Measurements from ENCODE around the gene FAM120C. TPM values are rescaled to one million over a fixed set of nuclear protein-coding genes. Genes with fewer than 3 reads are reported as not detected.

FAM120C gene
- total RNA-seq, 4 donors from 2014 or later = 5.0 to 9.2 (median 6.9) TPM

- Histone ChIP-seq H3K4me3 (no peak overlapping the region), H3K27me3 (no peaks in the 10 kb centered on the region), H3K27ac (no peak overlapping the region), H3K9me3 (no peaks in the 10 kb centered on the region), H3K36me3 (peaks cover 0 to 48% (median 0%) of the 10 kb centered on the region in 3 donors), H3K4me1 (no peaks in the 10 kb centered on the region)
- 57 to 100% methylated on average over 1 of the region's 2 CpGs for WGBS, 2 donors
- intact Hi-C loops (cut with DNase I) = no loop called here
- DNase-seq = no peak
- TF ChIP-seq POLR2A (IDR thresholded peaks at IDR 0.05) (no peak), CTCF (IDR thresholded peaks at IDR 0.05) (no peak)
Observed at GRCh38 chrX:54076903-54077302, 106.2 kb downstream of the FAM120C start.

- Histone ChIP-seq H3K27ac (no peak overlapping the region), H3K4me1 (no peaks in the 10 kb centered on the region), H3K36me3 (peaks cover 0 to 37% (median 0%) of the 10 kb centered on the region in 3 donors), H3K9me3 (no peaks in the 10 kb centered on the region), H3K4me3 (no peak overlapping the region), H3K27me3 (no peaks in the 10 kb centered on the region)
- WGBS, 2 donors = 84 to 96% methylated on average over 5 to 6 of the region's 6 CpGs
- DNase-seq = no peak
- intact Hi-C loops (cut with DNase I) = no loop called here
- no peak for TF ChIP-seq CTCF (IDR thresholded peaks at IDR 0.05)
- TF ChIP-seq POLR2A (IDR thresholded peaks at IDR 0.05) = no peak
Observed at GRCh38 chrX:54074826-54075225, 108.2 kb downstream of the FAM120C start.

- Histone ChIP-seq H3K27ac (no peak overlapping the region), H3K9me3 (no peaks in the 10 kb centered on the region), H3K4me1 (no peaks in the 10 kb centered on the region), H3K4me3 (no peak overlapping the region), H3K27me3 (no peaks in the 10 kb centered on the region), H3K36me3 (peaks cover 0 to 5% (median 0%) of the 10 kb centered on the region in 3 donors)
- 55 to 94% methylated on average over 2 of the region's 2 CpGs for WGBS, 2 donors
- TF ChIP-seq POLR2A (IDR thresholded peaks at IDR 0.05) (no peak), CTCF (IDR thresholded peaks at IDR 0.05) (no peak)
- no peak for DNase-seq
- intact Hi-C loops (cut with DNase I) = no loop called here
Observed at GRCh38 chrX:54067766-54068165, 115.3 kb downstream of the FAM120C start.

- Histone ChIP-seq H3K27ac (no peak overlapping the region), H3K27me3 (no peaks in the 10 kb centered on the region), H3K36me3 (no peaks in the 10 kb centered on the region), H3K9me3 (no peaks in the 10 kb centered on the region), H3K4me1 (no peaks in the 10 kb centered on the region), H3K4me3 (no peak overlapping the region)
- no peak for DNase-seq
- intact Hi-C loops (cut with DNase I) = no loop called here
- no peak for TF ChIP-seq POLR2A (IDR thresholded peaks at IDR 0.05)
- TF ChIP-seq CTCF (IDR thresholded peaks at IDR 0.05) = no peak
Observed at GRCh38 chrX:54066841-54067240, 116.2 kb downstream of the FAM120C start.

- TF ChIP-seq POLR2A (IDR thresholded peaks at IDR 0.05) = no peak
- TF ChIP-seq CTCF (IDR thresholded peaks at IDR 0.05) = no peak
- intact Hi-C loops (cut with DNase I) = no loop called here
- no peaks in the 10 kb centered on the region for H3K27me3 ChIP-seq
- no peaks in the 10 kb centered on the region for H3K36me3 ChIP-seq
- H3K4me3 ChIP-seq = no peak overlapping the region
- no peaks in the 10 kb centered on the region for H3K4me1 ChIP-seq
- no peak overlapping the region for H3K27ac ChIP-seq
- 53 to 74% methylated on average over 3 of the region's 3 CpGs for WGBS, 2 donors
- DNase-seq = no peak
- H3K9me3 ChIP-seq = no peaks in the 10 kb centered on the region
Observed at GRCh38 chrX:54064564-54064963, 118.5 kb downstream of the FAM120C start.
